GM18508 (cell line): ENCODE results near the gene EPM2AIP1.
"Not testable (repeated sequence)": the region's sequence is repeated elsewhere in the genome, so short reads cannot be mapped to it uniquely, and the experiment has no call there.

ENCODE experiments used
- ATAC-seq: cut with Tn5 transposase; IDR thresholded peaks from one replicate; pipeline ENCODE4 v1.9.1; 2021; ENCODE audit warnings: moderate number of reproducible peaks; ENCODE audit not compliant: insufficient read depth, unreplicated experiment

The EPM2AIP1 gene

DNA sequence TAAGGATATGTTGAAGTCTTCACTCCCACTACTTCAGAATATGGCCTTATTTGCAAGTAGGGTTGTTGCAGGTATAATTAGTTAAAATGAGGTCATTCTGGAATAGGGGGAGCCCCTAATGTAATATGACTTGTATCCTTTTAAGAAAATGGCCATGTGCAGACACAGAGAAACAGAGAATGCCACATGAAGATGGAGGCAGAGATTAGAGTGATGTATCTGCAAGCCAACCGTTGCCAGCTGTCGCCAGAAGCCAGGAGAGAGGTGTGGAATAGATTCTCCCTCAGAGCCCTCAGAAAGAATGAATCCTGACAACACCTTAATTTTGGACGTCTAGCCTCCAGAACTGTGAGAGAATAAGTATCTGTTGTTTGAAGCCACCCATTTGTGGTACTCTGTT is 36.8 kb downstream of the EPM2AIP1 start:
- ATAC-seq: no peak

DNA sequence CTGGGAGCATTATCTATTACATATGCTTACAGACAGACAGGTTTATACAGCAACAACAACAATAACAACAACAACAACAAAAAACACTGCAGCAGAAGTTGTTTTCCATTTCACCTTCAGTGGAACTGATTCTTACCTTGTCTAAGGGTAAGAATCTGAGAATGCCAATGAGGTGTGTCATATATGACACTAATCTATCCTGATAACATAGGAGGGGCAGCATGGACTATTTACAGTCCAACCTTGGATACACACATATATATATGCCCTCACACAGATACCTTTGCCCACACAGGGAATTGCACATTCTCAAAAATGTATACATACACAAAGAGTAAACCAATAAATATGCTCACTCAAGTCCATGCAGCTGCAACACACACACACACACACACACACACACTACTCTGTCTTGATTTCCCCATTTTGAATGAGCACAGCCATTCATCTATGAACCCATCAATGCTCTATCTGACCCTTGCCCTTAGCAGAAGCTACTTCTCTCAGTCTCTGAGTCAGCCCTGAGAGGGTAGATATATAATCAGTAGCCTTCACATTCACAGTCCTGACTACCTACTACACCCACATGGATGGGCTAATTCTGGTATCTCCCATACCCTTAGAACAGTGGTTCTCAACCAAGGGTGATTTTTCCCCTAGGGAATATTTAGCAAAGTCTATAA is 38.3 kb downstream of the EPM2AIP1 start:
- no peak for ATAC-seq

DNA sequence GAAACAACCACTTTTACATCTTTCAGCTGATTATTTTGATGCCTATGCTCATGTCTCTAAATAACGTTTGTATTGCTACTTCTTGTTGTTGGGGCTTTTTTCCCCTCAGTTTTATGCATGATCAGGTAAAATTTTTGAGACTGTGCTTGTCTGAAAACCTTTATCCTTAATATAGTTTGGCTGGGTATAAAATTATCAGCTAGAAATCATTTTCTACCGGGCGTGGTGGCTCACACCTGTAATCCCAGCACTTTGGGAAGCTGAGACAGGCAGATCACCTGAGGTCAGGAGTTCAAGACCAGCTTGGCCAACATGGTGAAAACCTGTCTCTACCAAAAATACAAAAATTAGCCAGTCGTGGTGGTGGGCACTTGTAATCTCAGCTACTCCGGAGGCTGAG is 45.1 kb downstream of the EPM2AIP1 start:
- not testable (repeated sequence) for ATAC-seq

DNA sequence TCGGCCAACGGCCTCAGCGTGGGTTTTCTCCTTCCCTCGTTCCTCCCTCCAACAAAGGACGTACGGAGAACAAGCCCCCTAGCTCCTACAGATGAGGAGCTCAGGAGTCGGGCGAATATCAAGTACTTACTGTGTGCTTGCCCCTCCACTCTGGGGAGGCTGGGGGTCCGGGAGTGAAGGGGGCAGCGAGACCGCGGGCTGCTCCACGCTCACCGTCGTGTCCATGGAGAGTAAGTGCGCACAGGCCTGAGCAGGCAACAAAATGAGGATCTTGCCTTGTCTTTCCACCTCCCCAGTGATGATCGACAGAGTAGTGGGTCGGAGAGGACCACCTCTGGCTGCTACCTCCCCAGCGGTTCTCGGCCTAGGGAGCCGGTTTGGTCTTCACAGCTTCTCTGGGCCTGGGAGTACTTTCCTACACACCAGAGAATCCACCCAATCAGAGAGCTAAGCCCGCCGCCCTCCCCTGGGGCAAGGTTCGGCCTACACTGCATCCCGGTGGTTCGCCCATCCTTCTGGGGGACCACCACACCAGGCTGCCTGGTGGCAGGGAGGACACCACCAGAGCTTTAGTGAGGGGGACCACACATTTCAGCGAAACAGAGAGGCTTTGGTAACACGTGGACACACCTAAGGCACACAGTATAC is 47.5 kb downstream of the EPM2AIP1 start:
- no peak for ATAC-seq

DNA sequence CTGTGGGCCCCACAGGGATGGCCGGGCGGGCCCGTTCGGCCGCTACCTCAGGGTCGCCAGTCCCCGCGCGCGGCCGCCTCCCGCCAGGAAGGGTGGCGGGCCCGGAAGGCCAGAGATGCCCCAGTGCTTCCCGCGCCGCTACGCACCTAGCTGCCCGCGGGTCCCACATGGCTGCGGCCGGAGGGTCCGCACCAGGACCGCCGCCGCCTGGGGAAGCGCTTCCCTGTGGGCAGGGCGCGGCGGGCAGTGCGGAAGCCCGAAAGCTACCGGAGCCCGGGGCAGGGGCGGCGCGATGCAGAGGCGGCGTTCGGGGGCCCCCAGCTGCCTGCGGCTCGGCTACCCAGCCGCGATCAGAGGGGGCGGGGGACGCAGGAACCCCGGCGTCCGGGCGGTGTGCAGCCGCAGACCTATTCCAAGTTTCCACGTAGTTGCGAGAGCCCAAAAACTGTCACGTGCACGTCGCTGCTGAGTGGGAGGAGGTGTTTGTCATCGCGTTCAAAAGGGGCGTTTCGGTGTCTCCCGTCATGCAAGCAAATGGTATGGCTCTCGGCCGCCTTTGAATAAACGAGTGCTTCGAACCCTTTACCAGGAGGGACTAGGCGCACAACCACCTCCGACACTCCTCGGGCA is 48.2 kb downstream of the EPM2AIP1 start, which contains the start of gene TRANK1:
Gene TRANK1, minus strand, starts transcription at position 414 of the 630 bp plus-strand sequence. Its CDS starts 245 bp downstream, at position 169.
- ATAC-seq: no peak

DNA sequence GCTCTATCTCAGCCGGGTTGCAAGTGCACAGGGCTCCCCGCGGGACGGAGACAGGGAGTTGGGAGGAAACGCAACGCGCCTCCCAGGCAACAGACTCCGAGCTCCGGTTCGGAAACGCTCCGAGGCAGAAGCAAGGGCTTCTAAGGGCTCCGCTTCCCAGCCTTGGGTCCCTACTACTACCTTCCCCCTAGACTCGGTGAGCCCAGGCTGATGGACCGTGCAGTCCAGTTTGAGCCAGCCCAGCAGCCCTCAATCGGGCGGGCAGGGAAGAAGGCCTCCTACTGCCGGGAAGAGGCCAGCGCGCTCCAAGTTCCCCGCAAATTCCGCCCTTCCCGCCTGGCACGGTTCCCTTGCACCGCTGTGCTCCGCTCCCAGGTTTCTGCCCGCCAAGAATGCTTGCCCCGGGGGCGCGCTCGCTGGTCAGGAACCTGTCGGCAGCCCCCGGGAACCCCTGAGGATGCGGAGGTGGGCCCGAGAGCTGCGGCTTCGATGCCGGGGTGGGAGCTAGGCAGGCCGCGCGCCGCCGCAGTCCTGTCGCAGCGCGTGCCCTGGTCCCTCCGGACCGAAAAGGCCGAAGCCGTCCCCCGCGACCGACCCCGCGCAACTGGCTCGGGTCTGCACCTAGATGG is 48.8 kb downstream of the EPM2AIP1 start:
- ATAC-seq: no peak

DNA sequence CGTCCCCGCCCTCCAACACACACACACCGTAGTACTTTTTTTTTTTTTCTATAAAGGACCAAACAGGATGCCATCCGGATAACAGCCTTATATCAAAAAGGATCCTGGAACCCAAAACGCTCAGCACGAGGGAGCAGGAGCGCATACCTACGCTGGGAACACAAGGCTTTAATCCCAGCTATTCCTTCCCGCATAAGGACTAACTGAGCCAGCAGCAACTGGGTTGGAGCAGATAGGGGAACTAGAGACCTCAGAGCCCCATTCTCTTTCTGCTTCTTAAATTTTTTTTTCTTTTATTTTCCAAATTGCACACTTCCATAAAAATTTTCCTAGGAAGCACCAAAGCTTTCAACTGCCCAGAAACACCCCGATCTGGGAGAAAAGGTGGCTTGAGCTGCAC is 49.3 kb downstream of the EPM2AIP1 start:
- no peak for ATAC-seq

DNA sequence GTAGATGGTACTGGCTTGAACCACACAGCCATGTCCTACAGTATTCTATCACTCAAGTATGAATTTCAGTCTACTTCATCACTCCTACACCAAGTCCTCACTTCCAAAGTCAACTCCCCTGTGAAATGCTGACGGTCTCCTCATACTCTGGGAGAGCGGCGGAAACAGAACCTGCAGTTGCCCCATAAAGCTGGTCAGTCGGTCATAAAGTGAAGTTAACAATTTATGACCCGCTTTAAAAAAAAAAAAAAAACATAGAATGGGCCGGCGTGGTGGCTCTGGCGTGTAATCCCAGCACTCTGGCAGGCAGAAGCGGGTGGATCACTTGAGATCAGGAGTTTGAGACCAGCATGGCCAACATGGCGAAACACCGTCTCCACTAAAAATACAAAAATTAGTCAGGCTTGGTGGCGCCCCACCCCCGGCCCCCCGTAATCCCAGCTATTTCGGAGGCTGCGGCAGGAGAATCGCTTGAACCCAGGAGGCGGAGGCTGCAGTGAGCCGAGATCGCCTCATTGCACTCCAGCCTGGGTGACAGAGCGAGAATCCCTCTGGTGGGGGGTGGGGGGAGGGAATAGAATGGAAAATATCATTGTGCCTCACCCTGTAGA is 50.2 kb downstream of the EPM2AIP1 start:
- no peak for ATAC-seq

DNA sequence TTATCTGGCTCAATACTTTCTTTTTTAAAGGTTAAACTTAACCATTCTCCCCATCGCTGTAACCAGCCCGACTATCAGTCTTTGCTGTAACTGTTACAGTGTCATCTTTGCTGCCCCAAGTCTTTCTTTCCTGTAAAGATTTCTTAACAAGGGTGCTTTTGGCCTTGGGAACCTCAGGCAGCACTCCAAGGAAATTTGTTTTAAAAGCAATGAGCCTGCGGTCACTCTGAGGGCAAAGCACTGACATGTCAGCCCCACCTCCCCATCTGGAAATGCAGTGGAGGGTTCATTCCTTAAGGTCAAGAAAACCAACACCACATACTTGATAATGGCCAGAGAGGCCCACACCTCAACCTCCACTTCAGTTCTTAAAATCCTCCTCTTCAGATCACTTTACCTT is 51.3 kb downstream of the EPM2AIP1 start:
- ATAC-seq: no peak

DNA sequence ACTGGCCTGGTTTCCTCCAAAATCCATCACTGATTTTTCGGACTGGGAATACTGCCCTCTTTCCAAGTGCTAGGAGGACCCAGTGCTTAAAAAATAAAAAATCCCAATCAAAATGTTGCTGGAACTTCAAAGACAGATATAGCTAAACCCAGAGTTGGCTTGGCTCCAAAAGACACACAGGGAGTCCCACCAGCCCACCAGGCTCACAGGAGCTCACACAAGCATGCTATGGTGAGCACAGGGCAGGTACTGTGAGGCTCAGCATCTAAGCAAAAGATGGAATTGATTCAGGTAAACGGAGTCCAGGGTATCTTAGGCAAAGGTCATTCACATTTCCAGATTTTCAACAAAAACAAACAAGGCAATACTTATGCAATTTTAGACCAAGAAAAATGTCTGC is 51.8 kb downstream of the EPM2AIP1 start:
- ATAC-seq: no peak

DNA sequence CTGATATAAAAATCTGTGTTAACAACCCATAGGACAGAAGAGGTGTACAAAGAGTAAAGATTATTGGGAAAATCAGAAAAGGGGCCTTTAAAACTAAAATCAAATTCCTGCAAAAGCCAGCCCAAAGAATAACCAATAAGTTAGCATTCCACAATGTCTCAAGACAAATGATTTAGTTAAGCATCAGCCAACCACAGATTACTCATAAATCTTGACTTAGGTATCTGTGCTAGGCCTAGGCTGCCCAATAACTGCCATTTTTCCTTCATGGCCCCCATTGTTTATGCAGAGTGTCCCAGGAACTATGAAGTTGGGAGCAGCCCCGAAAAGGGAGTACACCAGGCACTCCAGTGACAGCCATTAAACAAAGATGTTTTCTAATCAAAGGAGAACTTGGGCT is 55.4 kb downstream of the EPM2AIP1 start:
- no peak for ATAC-seq
